ENCODE data around the gene APBB2.

Gene APBB2

GRCh38 chr4:41175794-41176193 lies 38.5 kb downstream of the APBB2 start:
- no peak for DNase-seq
- H3K27me3 ChIP-seq (ENCODE audit: control insufficient read depth in 1 of 2, insufficient read depth in 1 of 2, low read length in 2 of 2) = no peaks in the 10 kb centered on the region

GRCh38 chr4:41174444-41174843 lies 39.9 kb downstream of the APBB2 start:
- Histone ChIP-seq H3K4me2 (ENCODE audit: low read length, poor library complexity, severe bottlenecking) (no peak overlapping the region), H3K4me3 (ENCODE audit: insufficient read depth in 1 of 2, low read depth in 1 of 2, low read length in 2 of 2) (no peak overlapping the region), H3K14ac (ENCODE audit: low read length in 2 of 2) (no peak overlapping the region), H2BK15ac (ENCODE audit: low read depth, poor library complexity, severe bottlenecking) (no peak overlapping the region), H4K8ac (ENCODE audit: low read length) (no peak overlapping the region), H3K36me3 (ENCODE audit: control insufficient read depth in 1 of 2, insufficient read depth in 2 of 2, low read depth in 1 of 2, low read length in 2 of 2) (no peaks in the 10 kb centered on the region), H2AFZ (ENCODE audit: low read depth, low read length) (no peak overlapping the region), H2BK120ac (ENCODE audit: low read depth, low read length) (no peak overlapping the region), H3K23ac (ENCODE audit: low read length in 2 of 2) (no peak overlapping the region), H3K4ac (ENCODE audit: low read depth in 1 of 2, low read length in 2 of 2) (no peak overlapping the region), H2BK12ac (ENCODE audit: low read length in 2 of 2) (no peak overlapping the region), H3K27me3 (ENCODE audit: control insufficient read depth in 1 of 2, insufficient read depth in 1 of 2, low read length in 2 of 2) (no peaks in the 10 kb centered on the region), H3K79me1 (replicated peaks; ENCODE audit: low read length, poor library complexity, severe bottlenecking) (peaks cover 10% of the 10 kb centered on the region), H2AK5ac (ENCODE audit: low read length, severe bottlenecking) (no peak overlapping the region), H2BK5ac (ENCODE audit: low read depth, low read length, poor library complexity, severe bottlenecking) (no peak overlapping the region), H3K18ac (ENCODE audit: low read depth in 1 of 2, low read length in 2 of 2) (no peak overlapping the region), H3K9ac (ENCODE audit: low read length) (no peak overlapping the region), H3K9me3 (ENCODE audit: control insufficient read depth, low read length) (no peaks in the 10 kb centered on the region), H3K27ac (ENCODE audit: low read length, poor library complexity, severe bottlenecking) (no peak overlapping the region), H4K91ac (ENCODE audit: low read length) (no peak overlapping the region), H3K4me1 (ENCODE audit: control insufficient read depth, insufficient read depth, low read depth, low read length) (peaks cover 3% of the 10 kb centered on the region)
- 100% methylated on average over 2 of the region's 4 CpGs for WGBS
- DNase-seq = peak; percentile 40

More at GRCh38 chr4:41175794-41176193, 38.5 kb downstream of the APBB2 start:
- H3K9ac ChIP-seq (ENCODE audit: low read length) = peak overlapping the region; percentile 54
- peaks cover 3% of the 10 kb centered on the region for H3K4me1 ChIP-seq (ENCODE audit: control insufficient read depth, insufficient read depth, low read depth, low read length)
- H2BK12ac ChIP-seq (ENCODE audit: low read length in 2 of 2) = no peak overlapping the region
- H3K4me3 ChIP-seq (ENCODE audit: insufficient read depth in 1 of 2, low read depth in 1 of 2, low read length in 2 of 2) = peak overlapping the region in 1 of 2 experiments; percentile 11
- no peak overlapping the region for H2AFZ ChIP-seq (ENCODE audit: low read depth, low read length)
- H3K18ac ChIP-seq (ENCODE audit: low read depth in 1 of 2, low read length in 2 of 2) = no peak overlapping the region
- no peak overlapping the region for H2BK120ac ChIP-seq (ENCODE audit: low read depth, low read length)
- H2AK5ac ChIP-seq (ENCODE audit: low read length, severe bottlenecking) = no peak overlapping the region
- H3K4me2 ChIP-seq (ENCODE audit: low read length, poor library complexity, severe bottlenecking) = no peak overlapping the region
- H3K27ac ChIP-seq (ENCODE audit: low read length, poor library complexity, severe bottlenecking) = peak overlapping the region; percentile 86
- no peak overlapping the region for H3K4ac ChIP-seq (ENCODE audit: low read depth in 1 of 2, low read length in 2 of 2)
- H2BK5ac ChIP-seq (ENCODE audit: low read depth, low read length, poor library complexity, severe bottlenecking) = no peak overlapping the region
- peaks cover 10% of the 10 kb centered on the region for H3K79me1 ChIP-seq (replicated peaks; ENCODE audit: low read length, poor library complexity, severe bottlenecking)
- no peak overlapping the region for H4K91ac ChIP-seq (ENCODE audit: low read length)
- H4K8ac ChIP-seq (ENCODE audit: low read length) = no peak overlapping the region
- no peak overlapping the region for H2BK15ac ChIP-seq (ENCODE audit: low read depth, poor library complexity, severe bottlenecking)
- H3K23ac ChIP-seq (ENCODE audit: low read length in 2 of 2) = no peak overlapping the region
- no peaks in the 10 kb centered on the region for H3K9me3 ChIP-seq (ENCODE audit: control insufficient read depth, low read length)
- H3K36me3 ChIP-seq (ENCODE audit: control insufficient read depth in 1 of 2, insufficient read depth in 2 of 2, low read depth in 1 of 2, low read length in 2 of 2) = no peaks in the 10 kb centered on the region
- no peak overlapping the region for H3K14ac ChIP-seq (ENCODE audit: low read length in 2 of 2)

- Histone ChIP-seq H3K27ac (ENCODE audit: low read length, poor library complexity, severe bottlenecking) (no peak overlapping the region), H3K23ac (ENCODE audit: low read length in 2 of 2) (no peak overlapping the region), H3K4me3 (ENCODE audit: insufficient read depth in 1 of 2, low read depth in 1 of 2, low read length in 2 of 2) (no peak overlapping the region), H2BK12ac (ENCODE audit: low read length in 2 of 2) (no peak overlapping the region), H4K8ac (ENCODE audit: low read length) (no peak overlapping the region), H3K79me1 (replicated peaks; ENCODE audit: low read length, poor library complexity, severe bottlenecking) (peaks cover 13% of the 10 kb centered on the region), H2BK15ac (ENCODE audit: low read depth, poor library complexity, severe bottlenecking) (no peak overlapping the region), H2BK5ac (ENCODE audit: low read depth, low read length, poor library complexity, severe bottlenecking) (no peak overlapping the region), H4K91ac (ENCODE audit: low read length) (no peak overlapping the region), H3K4ac (ENCODE audit: low read depth in 1 of 2, low read length in 2 of 2) (no peak overlapping the region), H2AK5ac (ENCODE audit: low read length, severe bottlenecking) (no peak overlapping the region), H3K18ac (ENCODE audit: low read depth in 1 of 2, low read length in 2 of 2) (no peak overlapping the region), H3K9ac (ENCODE audit: low read length) (no peak overlapping the region), H3K36me3 (ENCODE audit: control insufficient read depth in 1 of 2, insufficient read depth in 2 of 2, low read depth in 1 of 2, low read length in 2 of 2) (no peaks in the 10 kb centered on the region), H3K9me3 (ENCODE audit: control insufficient read depth, low read length) (no peaks in the 10 kb centered on the region), H3K4me2 (ENCODE audit: low read length, poor library complexity, severe bottlenecking) (no peak overlapping the region), H3K14ac (ENCODE audit: low read length in 2 of 2) (no peak overlapping the region), H2AFZ (ENCODE audit: low read depth, low read length) (no peak overlapping the region), H2BK120ac (ENCODE audit: low read depth, low read length) (no peak overlapping the region), H3K4me1 (ENCODE audit: control insufficient read depth, insufficient read depth, low read depth, low read length) (peaks cover 3% of the 10 kb centered on the region), H3K27me3 (ENCODE audit: control insufficient read depth in 1 of 2, insufficient read depth in 1 of 2, low read length in 2 of 2) (no peaks in the 10 kb centered on the region)
- no peak for DNase-seq
- over 99% methylated on average over 2 of the region's 2 CpGs for WGBS
These were observed 41.6 kb downstream of the APBB2 start for GRCh38 chr4:41172786-41173185.

GRCh38 chr4:41169256-41169800 lies 45.0 kb downstream of the APBB2 start:
- H3K36me3 ChIP-seq (ENCODE audit: control insufficient read depth in 1 of 2, insufficient read depth in 2 of 2, low read depth in 1 of 2, low read length in 2 of 2) = peaks cover 0 to 6% of the 10 kb centered on the region in 2 experiments
- H3K9me3 ChIP-seq (ENCODE audit: control insufficient read depth, low read length) = no peaks in the 10 kb centered on the region
- no peak overlapping the region for H2AK5ac ChIP-seq (ENCODE audit: low read length, severe bottlenecking)
- no peak overlapping the region for H3K4me3 ChIP-seq (ENCODE audit: insufficient read depth in 1 of 2, low read depth in 1 of 2, low read length in 2 of 2)
- H2BK12ac ChIP-seq (ENCODE audit: low read length in 2 of 2) = no peak overlapping the region
- H3K23ac ChIP-seq (ENCODE audit: low read length in 2 of 2) = no peak overlapping the region
- H3K4me2 ChIP-seq (ENCODE audit: low read length, poor library complexity, severe bottlenecking) = no peak overlapping the region
- H3K4me1 ChIP-seq (ENCODE audit: control insufficient read depth, insufficient read depth, low read depth, low read length) = no peaks in the 10 kb centered on the region
- H3K18ac ChIP-seq (ENCODE audit: low read depth in 1 of 2, low read length in 2 of 2) = no peak overlapping the region
- no peak overlapping the region for H3K27ac ChIP-seq (ENCODE audit: low read length, poor library complexity, severe bottlenecking)
- no peak overlapping the region for H2AFZ ChIP-seq (ENCODE audit: low read depth, low read length)
- no peak overlapping the region for H2BK5ac ChIP-seq (ENCODE audit: low read depth, low read length, poor library complexity, severe bottlenecking)
- peaks cover 33% of the 10 kb centered on the region for H3K79me1 ChIP-seq (replicated peaks; ENCODE audit: low read length, poor library complexity, severe bottlenecking)
- no peak for DNase-seq
- H2BK120ac ChIP-seq (ENCODE audit: low read depth, low read length) = no peak overlapping the region
- no peaks in the 10 kb centered on the region for H3K27me3 ChIP-seq (ENCODE audit: control insufficient read depth in 1 of 2, insufficient read depth in 1 of 2, low read length in 2 of 2)
- H4K8ac ChIP-seq (ENCODE audit: low read length) = no peak overlapping the region
- H3K14ac ChIP-seq (ENCODE audit: low read length in 2 of 2) = no peak overlapping the region
- no peak overlapping the region for H2BK15ac ChIP-seq (ENCODE audit: low read depth, poor library complexity, severe bottlenecking)
- H3K4ac ChIP-seq (ENCODE audit: low read depth in 1 of 2, low read length in 2 of 2) = no peak overlapping the region
- no peak overlapping the region for H4K91ac ChIP-seq (ENCODE audit: low read length)
- WGBS = 92% methylated on average over 2 of the region's 4 CpGs
- H3K9ac ChIP-seq (ENCODE audit: low read length) = no peak overlapping the region

Measured in mesenchymal stem cell (in vitro differentiated cells and primary cell).